Nephron (organoid): ENCODE results near the gene SH3RF3.

Experiments
- H3K27ac Mint-ChIP-seq, 3 experiments: 2 replicates each; pipeline ENCODE4 v1.8.0; 2020; ENCODE audit warnings: mixed read lengths in 3 of 3, mild to moderate bottlenecking in 2 of 3, moderate library complexity in 1 of 3
- H3K27me3 Mint-ChIP-seq: 2 replicates; pipeline ENCODE4 v1.8.0; 2021; ENCODE audit warnings: low read depth, mild to moderate bottlenecking, moderate library complexity, mixed read lengths
- H3K36me3 Mint-ChIP-seq: 2 replicates; pipeline ENCODE4 v1.8.0; 2020; ENCODE audit warnings: low read depth, mixed read lengths
- H3K4me1 Mint-ChIP-seq: 2 replicates; pipeline ENCODE4 v1.8.0; 2020; ENCODE audit warnings: mixed read lengths
- H3K4me3 Mint-ChIP-seq, 3 experiments: 2 replicates each; pipeline ENCODE4 v1.8.0; 2020; ENCODE audit warnings: mild to moderate bottlenecking in 3 of 3, mixed read lengths in 3 of 3, moderate library complexity in 2 of 3
- H3K9me3 Mint-ChIP-seq: 2 replicates; pipeline ENCODE4 v1.8.0; 2020; ENCODE audit warnings: mixed read lengths
- CTCF ChIP-seq, 3 experiments: fragments of 200-600 bp; sonication (generic); IDR thresholded peaks; one replicate each; pipeline ENCODE4 v1.5.0; 2021; ENCODE audit warnings: antibody characterized with exemption in 3 of 3; ENCODE audit not compliant: unreplicated experiment in 3 of 3

The SH3RF3 gene

GRCh38 chr2:109194620-109194937 lies 65.6 kb downstream of the SH3RF3 start:
- TF ChIP-seq CTCF (IDR thresholded peaks at IDR 0.05; ENCODE audit: unreplicated experiment in 3 of 3): no peak
- Mint-ChIP-seq H3K27me3 (peaks cover 27% of the 10 kb centered on the region), H3K4me3 (no peak overlapping the region), H3K36me3 (no peaks in the 10 kb centered on the region), H3K4me1 (peaks cover 45% of the 10 kb centered on the region), H3K27ac (no peak overlapping the region), H3K9me3 (no peaks in the 10 kb centered on the region)

- Mint-ChIP-seq H3K4me3 (no peak overlapping the region), H3K27ac (no peak overlapping the region), H3K9me3 (no peaks in the 10 kb centered on the region), H3K4me1 (peaks cover 40% of the 10 kb centered on the region), H3K27me3 (peaks cover 30% of the 10 kb centered on the region), H3K36me3 (no peaks in the 10 kb centered on the region)
- TF ChIP-seq CTCF (IDR thresholded peaks at IDR 0.05; ENCODE audit: unreplicated experiment in 3 of 3): no peak
Observed at GRCh38 chr2:109195193-109196045, 66.4 kb downstream of the SH3RF3 start.

GRCh38 chr2:109196081-109196875 lies 67.3 kb downstream of the SH3RF3 start:
- peaks cover 43% of the 10 kb centered on the region for H3K4me1 Mint-ChIP-seq
- peaks cover 36% of the 10 kb centered on the region for H3K27me3 Mint-ChIP-seq
- H3K9me3 Mint-ChIP-seq: no peaks in the 10 kb centered on the region
- no peaks in the 10 kb centered on the region for H3K36me3 Mint-ChIP-seq
- H3K4me3 Mint-ChIP-seq: no peak overlapping the region
- no peak overlapping the region for H3K27ac Mint-ChIP-seq
- no peak for TF ChIP-seq CTCF (IDR thresholded peaks at IDR 0.05; ENCODE audit: unreplicated experiment in 3 of 3)

- Mint-ChIP-seq H3K27ac (no peak overlapping the region), H3K9me3 (no peaks in the 10 kb centered on the region), H3K4me1 (peaks cover 53% of the 10 kb centered on the region), H3K36me3 (no peaks in the 10 kb centered on the region), H3K27me3 (peaks cover 42% of the 10 kb centered on the region), H3K4me3 (no peak overlapping the region)
- TF ChIP-seq CTCF (IDR thresholded peaks at IDR 0.05; ENCODE audit: unreplicated experiment in 3 of 3): no peak
Observed at GRCh38 chr2:109197491-109198418, 68.8 kb downstream of the SH3RF3 start.

- TF ChIP-seq CTCF (IDR thresholded peaks at IDR 0.05; ENCODE audit: unreplicated experiment in 3 of 3): no peak
- Mint-ChIP-seq H3K27ac (no peak overlapping the region), H3K4me3 (no peak overlapping the region), H3K9me3 (no peaks in the 10 kb centered on the region), H3K36me3 (no peaks in the 10 kb centered on the region), H3K4me1 (peaks cover 38% of the 10 kb centered on the region), H3K27me3 (peaks cover 40% of the 10 kb centered on the region)
Observed at GRCh38 chr2:109199790-109200189, 70.8 kb downstream of the SH3RF3 start.
